ENCODE data around the gene SCAMP4. TPM values are rescaled to one million over a fixed set of nuclear protein-coding genes. Genes with fewer than 3 reads are reported as not detected.

SCAMP4 gene
- polyA plus RNA-seq, 1 donor from 2014 or later = 12.7 TPM

- H3K27me3 ChIP-seq (ENCODE audit: insufficient read depth, low read depth, low read length) = no peaks in the 10 kb centered on the region
- no peak overlapping the region for H2AFZ ChIP-seq (ENCODE audit: low read depth, low read length)
- no peaks in the 10 kb centered on the region for H3K36me3 ChIP-seq (ENCODE audit: insufficient read depth, low read length)
- no peaks in the 10 kb centered on the region for H4K20me1 ChIP-seq (ENCODE audit: insufficient read depth)
- no peak overlapping the region for H3K27ac ChIP-seq (ENCODE audit: low read length)
- H3K4me3 ChIP-seq (ENCODE audit: low read length) = no peak overlapping the region
- no peak overlapping the region for H3K9ac ChIP-seq (ENCODE audit: low read length)
- H3K9me3 ChIP-seq (ENCODE audit: low read length) = no peaks in the 10 kb centered on the region
- H3K9me2 ChIP-seq (ENCODE audit: insufficient read depth, low read length) = no peaks in the 10 kb centered on the region
- TF ChIP-seq POLR2AphosphoS5 (IDR thresholded peaks at IDR 0.05) (no peak), MXI1 (conservative IDR thresholded peaks at IDR 0.05; ENCODE audit: poor library complexity, severe bottlenecking) (no peak)
- H3F3A ChIP-seq (ENCODE audit: insufficient read depth, low read length, poor library complexity, severe bottlenecking) = no peaks in the 10 kb centered on the region
- H3K79me2 ChIP-seq (replicated peaks; ENCODE audit: insufficient read depth, low read length) = no peaks in the 10 kb centered on the region
- no peak overlapping the region for H3K4me2 ChIP-seq (ENCODE audit: low read length)
Observed at GRCh38 chr19:1918975-1919374, 13.8 kb downstream of the SCAMP4 start.

- Histone ChIP-seq H2AFZ (ENCODE audit: low read depth, low read length) (no peak overlapping the region), H3K9me2 (ENCODE audit: insufficient read depth, low read length) (no peaks in the 10 kb centered on the region), H3K79me2 (replicated peaks; ENCODE audit: insufficient read depth, low read length) (no peaks in the 10 kb centered on the region), H4K20me1 (ENCODE audit: insufficient read depth) (no peaks in the 10 kb centered on the region), H3K27me3 (ENCODE audit: insufficient read depth, low read depth, low read length) (no peaks in the 10 kb centered on the region), H3K4me3 (ENCODE audit: low read length) (no peak overlapping the region), H3F3A (ENCODE audit: insufficient read depth, low read length, poor library complexity, severe bottlenecking) (no peaks in the 10 kb centered on the region), H3K36me3 (ENCODE audit: insufficient read depth, low read length) (no peaks in the 10 kb centered on the region), H3K9ac (ENCODE audit: low read length) (no peak overlapping the region), H3K4me2 (ENCODE audit: low read length) (no peak overlapping the region), H3K9me3 (ENCODE audit: low read length) (no peaks in the 10 kb centered on the region), H3K27ac (ENCODE audit: low read length) (no peak overlapping the region)
- TF ChIP-seq EZH2 (IDR thresholded peaks at IDR 0.05; ENCODE audit: borderline replicate concordance, insufficient read depth, low read length, poor library complexity, severe bottlenecking) (no peak), SMC3 (conservative IDR thresholded peaks at IDR 0.05; ENCODE audit: poor library complexity) (no peak), REST (IDR thresholded peaks at IDR 0.05; ENCODE audit: borderline replicate concordance) (no peak), RAD21 (conservative IDR thresholded peaks at IDR 0.05) (no peak), EP300 (conservative IDR thresholded peaks at IDR 0.05; ENCODE audit: poor library complexity, severe bottlenecking) (no peak)
Observed at GRCh38 chr19:1920644-1921043, 15.4 kb downstream of the SCAMP4 start.

DNA sequence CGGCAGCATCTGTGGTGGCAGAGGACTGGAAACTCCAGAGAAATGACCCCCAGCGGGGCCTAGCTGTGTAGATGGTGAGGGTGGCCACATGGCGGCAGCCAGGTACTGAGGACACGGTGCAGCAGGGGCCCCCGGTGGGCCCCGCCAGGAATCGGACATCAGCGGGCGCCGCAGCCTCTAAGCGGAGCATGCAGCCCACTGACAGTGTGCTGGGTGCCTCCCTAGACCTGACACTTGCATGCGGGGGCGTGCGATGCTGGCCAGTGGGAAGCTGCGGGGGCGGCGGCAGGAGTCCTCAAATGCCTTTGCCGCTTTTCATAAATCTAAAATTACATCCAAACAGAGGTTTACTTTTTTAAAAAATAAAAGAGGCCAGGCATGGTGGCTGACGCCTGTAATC lies 16.1 kb downstream of the SCAMP4 start:
- Histone ChIP-seq H2AFZ (ENCODE audit: low read depth, low read length) (no peak overlapping the region), H3K79me2 (replicated peaks; ENCODE audit: insufficient read depth, low read length) (no peaks in the 10 kb centered on the region), H3K4me3 (ENCODE audit: low read length) (no peak overlapping the region), H3K9ac (ENCODE audit: low read length) (no peak overlapping the region), H3K27me3 (ENCODE audit: insufficient read depth, low read depth, low read length) (no peaks in the 10 kb centered on the region), H3K27ac (ENCODE audit: low read length) (no peak overlapping the region), H3K36me3 (ENCODE audit: insufficient read depth, low read length) (no peaks in the 10 kb centered on the region), H4K20me1 (ENCODE audit: insufficient read depth) (no peaks in the 10 kb centered on the region), H3F3A (ENCODE audit: insufficient read depth, low read length, poor library complexity, severe bottlenecking) (no peaks in the 10 kb centered on the region), H3K4me2 (ENCODE audit: low read length) (no peak overlapping the region), H3K9me2 (ENCODE audit: insufficient read depth, low read length) (no peaks in the 10 kb centered on the region), H3K9me3 (ENCODE audit: low read length) (no peaks in the 10 kb centered on the region)
- TF ChIP-seq TAF1 (IDR thresholded peaks at IDR 0.05; ENCODE audit: low read depth) (no peak), REST (IDR thresholded peaks at IDR 0.05; ENCODE audit: borderline replicate concordance) (no peak), MXI1 (conservative IDR thresholded peaks at IDR 0.05; ENCODE audit: poor library complexity, severe bottlenecking) (no peak), RAD21 (conservative IDR thresholded peaks at IDR 0.05) (no peak), EZH2 (IDR thresholded peaks at IDR 0.05; ENCODE audit: borderline replicate concordance, insufficient read depth, low read length, poor library complexity, severe bottlenecking) (no peak), SMC3 (conservative IDR thresholded peaks at IDR 0.05; ENCODE audit: poor library complexity) (no peak), POLR2AphosphoS5 (IDR thresholded peaks at IDR 0.05) (no peak), EP300 (conservative IDR thresholded peaks at IDR 0.05; ENCODE audit: poor library complexity, severe bottlenecking) (no peak)
- TF ChIP-seq, protein P1, sequence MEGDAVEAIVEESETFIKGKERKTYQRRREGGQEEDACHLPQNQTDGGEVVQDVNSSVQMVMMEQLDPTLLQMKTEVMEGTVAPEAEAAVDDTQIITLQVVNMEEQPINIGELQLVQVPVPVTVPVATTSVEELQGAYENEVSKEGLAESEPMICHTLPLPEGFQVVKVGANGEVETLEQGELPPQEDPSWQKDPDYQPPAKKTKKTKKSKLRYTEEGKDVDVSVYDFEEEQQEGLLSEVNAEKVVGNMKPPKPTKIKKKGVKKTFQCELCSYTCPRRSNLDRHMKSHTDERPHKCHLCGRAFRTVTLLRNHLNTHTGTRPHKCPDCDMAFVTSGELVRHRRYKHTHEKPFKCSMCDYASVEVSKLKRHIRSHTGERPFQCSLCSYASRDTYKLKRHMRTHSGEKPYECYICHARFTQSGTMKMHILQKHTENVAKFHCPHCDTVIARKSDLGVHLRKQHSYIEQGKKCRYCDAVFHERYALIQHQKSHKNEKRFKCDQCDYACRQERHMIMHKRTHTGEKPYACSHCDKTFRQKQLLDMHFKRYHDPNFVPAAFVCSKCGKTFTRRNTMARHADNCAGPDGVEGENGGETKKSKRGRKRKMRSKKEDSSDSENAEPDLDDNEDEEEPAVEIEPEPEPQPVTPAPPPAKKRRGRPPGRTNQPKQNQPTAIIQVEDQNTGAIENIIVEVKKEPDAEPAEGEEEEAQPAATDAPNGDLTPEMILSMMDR (IDR thresholded peaks at IDR 0.05; ENCODE audit: poor library complexity, severe bottlenecking) = no peak
